HG03442 (cell line): ENCODE results near the gene RBMS3.
"Not testable (repeated sequence)": the region's sequence is repeated elsewhere in the genome, so short reads cannot be mapped to it uniquely, and the experiment has no call there.

Experiments
- ATAC-seq: cut with Tn5 transposase; IDR thresholded peaks from one replicate; pipeline ENCODE4 v1.9.1; 2021; ENCODE audit warnings: mild to moderate bottlenecking, moderate library complexity; ENCODE audit not compliant: unreplicated experiment

RBMS3 gene

DNA sequence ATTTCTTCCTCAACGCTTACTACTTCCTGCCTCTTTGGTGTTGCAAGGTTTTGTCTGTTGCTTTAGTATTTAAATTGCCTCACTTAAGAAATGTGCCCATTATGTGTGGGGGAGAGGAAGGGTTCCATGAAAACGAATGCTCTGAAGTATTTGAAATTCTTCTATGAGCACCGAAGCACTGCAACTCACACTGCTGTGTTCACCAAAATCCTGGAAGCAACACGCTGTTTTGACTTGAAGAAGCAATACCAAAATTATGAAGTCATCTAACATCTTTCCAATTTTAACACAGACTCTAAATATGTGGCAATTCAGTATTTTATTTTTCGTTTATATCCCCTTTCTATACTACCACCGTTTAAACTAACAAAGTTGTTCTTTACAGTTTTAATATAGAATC lies 101.5 kb downstream of the RBMS3 start:
- ATAC-seq, result no peak

GRCh38 chr3:29382845-29383244 lies 102.0 kb downstream of the RBMS3 start:
- ATAC-seq, result no peak

- ATAC-seq, result no peak
These were observed 103.8 kb downstream of the RBMS3 start for GRCh38 chr3:29384640-29385039.

- ATAC-seq, result no peak
These were observed 104.4 kb downstream of the RBMS3 start for GRCh38 chr3:29385046-29385830.

DNA sequence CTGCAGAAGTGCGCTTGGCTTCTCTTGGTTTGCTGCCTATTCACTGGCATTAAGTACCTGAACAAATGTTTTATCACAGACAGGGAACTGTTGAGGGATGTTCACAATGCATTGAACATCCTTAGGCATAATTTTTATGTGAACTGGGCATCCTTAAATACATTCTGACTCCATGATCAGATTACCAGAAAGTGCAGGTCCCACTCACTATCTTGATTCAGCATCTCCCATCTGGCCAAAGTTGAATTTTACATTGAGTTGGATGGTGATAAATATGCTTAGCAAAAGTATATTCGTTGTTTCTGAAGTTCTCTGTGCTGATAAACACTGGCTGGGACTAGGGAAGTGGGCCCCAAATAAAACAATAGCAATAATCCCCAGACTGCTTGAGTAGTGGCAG lies 108.5 kb downstream of the RBMS3 start:
- ATAC-seq, result no peak

DNA sequence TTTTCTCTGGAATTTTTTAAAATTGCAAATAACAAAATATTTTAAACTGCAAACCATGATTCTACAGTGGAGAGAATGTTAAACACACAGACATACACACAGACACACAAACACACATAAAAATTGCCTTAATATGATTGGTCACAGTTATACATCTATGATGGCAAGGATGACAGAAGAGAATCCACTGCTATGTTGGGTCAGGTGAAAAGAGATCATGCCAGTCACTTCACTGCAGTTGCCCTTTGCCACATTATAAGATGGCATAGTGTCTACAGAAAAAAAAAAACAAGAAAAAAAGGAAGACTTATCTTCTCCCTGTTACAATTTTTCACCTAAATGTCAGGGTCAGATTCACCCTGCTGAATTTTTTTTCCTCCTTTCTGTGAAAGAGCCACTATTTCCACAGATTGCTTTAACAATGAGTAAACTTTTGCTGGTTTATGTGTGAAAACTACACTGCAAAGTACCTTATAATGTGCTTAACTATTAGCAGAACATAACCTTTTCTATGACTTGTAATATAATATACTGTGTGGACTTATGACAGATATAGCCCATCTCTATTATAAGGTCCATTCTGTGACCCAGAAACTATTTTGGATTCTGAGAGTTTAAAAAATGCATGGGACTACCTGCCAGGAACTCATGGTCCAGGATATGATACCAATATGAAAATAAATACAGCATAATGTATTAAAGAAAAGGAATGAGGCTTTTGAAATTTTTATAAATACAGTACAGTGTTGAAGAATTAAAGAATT lies 111.9 kb downstream of the RBMS3 start:
- no peak for ATAC-seq

DNA sequence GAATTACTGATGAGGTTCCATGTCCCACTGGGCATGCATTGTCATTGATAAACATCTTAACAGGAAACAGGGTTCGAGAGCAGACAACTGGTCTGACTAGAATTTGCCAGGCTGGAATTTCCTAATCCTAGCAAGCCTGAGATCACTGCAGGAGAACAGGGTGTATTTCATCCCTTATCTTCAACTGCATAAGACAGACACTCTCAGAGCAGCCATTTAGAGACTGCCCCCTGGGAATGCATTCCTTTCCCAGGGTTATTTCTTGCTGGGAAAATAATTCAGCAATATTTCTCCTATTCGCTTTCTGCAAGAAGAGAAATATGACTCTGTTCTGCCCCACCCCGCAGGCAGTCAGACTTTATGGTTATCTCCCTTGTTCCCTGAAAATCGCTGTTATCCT lies 113.1 kb downstream of the RBMS3 start:
- not testable (repeated sequence) for ATAC-seq

GRCh38 chr3:29397406-29397805 lies 116.5 kb downstream of the RBMS3 start:
- ATAC-seq, result no peak

DNA sequence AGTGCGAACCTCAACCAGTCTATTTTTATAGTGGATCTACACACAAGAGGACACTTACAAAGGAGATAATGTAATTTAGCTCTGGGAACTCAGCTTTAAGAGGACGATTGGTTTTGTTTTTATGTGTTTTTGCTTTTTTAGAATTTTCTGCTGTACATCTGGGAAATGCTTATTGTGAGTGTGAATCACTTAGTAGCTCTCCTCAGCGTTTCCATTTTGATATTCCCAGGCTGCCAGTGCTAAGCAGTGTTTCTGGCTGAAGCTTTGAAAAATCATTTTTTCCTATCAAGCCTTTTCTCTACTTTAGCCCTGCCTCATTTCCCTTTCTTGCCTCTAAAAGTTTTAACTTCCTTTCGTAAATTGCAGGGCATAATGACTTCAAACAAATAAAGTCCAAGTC lies 117.9 kb downstream of the RBMS3 start:
- ATAC-seq, result no peak

GRCh38 chr3:29406291-29406832 lies 125.5 kb downstream of the RBMS3 start:
- no peak for ATAC-seq

DNA sequence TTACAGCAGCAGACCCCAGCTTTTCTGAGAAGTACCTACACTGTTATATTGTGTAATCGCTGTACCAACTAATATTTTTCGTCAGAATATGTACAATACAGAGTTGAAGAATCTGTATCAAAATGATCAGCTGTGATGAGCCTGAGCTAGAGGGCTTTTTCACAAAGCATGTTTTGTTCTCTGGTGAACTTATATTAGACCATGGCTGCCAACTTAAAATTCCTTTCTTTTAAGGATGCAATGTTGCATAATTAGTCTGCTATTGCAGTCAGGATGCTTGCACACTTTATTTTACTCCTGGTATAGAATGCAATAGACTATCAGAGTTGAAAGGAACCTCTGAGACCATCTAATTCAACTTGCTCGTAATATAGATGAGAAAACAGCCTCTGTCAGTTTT lies 127.8 kb downstream of the RBMS3 start:
- ATAC-seq, result no peak

- no peak for ATAC-seq
These were observed 128.5 kb downstream of the RBMS3 start for GRCh38 chr3:29409409-29409808.

GRCh38 chr3:29410220-29410619 lies 129.3 kb downstream of the RBMS3 start:
- ATAC-seq, result no peak

DNA sequence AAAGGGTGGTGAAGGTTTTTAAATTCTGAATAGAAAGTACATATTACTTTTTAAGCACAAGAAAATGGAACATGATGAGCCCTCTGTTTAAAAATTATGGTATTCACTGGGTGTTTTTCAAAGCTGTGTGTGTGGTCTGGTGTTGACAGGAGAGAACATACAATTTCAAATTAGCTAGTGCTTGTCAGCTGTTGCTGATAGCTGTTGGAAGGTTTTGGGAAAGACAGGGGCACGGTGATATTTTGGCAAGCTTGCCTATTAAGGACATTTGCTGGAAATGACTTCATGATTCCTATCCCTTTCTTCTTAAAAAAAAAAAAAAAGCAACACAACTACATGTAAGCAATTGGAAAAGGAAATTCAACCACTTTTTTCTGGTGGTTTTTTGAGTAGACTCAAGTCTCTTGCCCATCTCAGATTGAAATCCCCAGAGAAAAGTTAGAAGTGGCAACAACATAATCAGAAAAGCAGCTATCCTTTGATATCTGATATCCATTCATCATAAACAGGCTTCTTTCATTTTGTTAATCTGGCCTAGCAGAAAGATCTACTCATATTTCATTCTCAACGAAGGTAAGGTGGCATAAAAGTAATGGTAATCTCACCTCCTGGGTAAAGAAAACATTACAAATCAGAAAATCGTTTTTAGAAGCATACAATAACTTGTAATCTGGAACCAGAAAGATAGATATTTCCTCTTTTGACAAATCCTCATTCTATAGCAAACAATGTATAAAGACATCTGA lies 130.0 kb downstream of the RBMS3 start:
- ATAC-seq, result no peak

GRCh38 chr3:29412110-29412509 lies 131.2 kb downstream of the RBMS3 start:
- ATAC-seq, result no peak

- no peak for ATAC-seq
These were observed 133.8 kb downstream of the RBMS3 start for GRCh38 chr3:29414468-29415224.

DNA sequence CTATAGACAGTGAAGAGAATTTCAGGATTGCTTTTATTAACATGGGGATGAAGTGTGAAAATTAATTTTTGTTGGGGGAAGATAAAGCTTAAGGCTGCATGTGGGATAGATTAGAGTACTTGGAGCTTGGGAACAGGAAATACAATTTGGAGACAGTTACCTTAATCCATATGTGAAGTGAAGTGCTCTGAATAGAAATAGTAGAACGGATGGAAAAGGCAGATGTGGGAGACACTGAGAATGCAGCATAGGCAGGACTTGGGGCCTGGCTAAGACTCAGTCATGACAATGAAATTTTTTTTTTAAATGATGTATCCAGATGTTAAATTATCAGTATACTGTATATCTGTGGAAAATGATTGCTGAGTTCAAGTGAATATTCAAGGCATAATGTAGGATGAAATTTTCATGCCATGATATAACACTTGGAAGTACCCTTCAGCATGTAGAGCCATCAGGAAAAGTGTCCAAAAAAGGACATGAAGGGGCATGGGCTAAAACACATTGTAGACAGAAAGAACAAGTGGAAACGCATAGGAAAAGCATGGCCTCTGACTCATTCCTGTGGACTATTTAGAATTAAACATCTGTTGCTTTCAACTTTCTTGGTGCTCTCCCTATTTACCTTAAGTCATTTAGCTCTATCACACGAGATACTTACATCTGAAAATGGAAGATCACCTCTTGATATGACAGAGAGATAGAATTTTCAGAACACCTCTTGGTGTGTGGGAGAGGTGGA lies 134.8 kb downstream of the RBMS3 start:
- ATAC-seq, result no peak

- no peak for ATAC-seq
These were observed 135.6 kb downstream of the RBMS3 start for GRCh38 chr3:29416514-29416913.

DNA sequence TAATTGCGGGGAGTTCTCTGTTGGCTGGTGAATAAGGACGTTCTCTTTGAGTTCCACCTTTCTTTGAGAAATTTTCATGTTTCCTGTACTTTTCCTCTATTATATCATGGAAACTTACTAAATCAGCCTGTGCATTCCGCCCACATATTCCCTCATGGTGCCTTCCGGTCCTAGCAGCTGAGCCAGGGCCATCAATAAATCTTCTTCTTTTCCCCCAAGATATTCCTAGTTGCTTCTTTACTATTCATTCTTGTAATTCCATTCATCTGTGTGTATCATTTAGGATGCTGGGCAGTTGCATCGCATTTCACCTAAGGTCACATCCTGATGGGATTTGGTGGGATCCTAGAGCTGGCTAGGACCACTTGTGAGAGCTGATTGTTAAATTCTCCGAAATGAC lies 139.2 kb downstream of the RBMS3 start:
- no peak for ATAC-seq
